ENCODE measurements around the gene STX18.

DNA sequence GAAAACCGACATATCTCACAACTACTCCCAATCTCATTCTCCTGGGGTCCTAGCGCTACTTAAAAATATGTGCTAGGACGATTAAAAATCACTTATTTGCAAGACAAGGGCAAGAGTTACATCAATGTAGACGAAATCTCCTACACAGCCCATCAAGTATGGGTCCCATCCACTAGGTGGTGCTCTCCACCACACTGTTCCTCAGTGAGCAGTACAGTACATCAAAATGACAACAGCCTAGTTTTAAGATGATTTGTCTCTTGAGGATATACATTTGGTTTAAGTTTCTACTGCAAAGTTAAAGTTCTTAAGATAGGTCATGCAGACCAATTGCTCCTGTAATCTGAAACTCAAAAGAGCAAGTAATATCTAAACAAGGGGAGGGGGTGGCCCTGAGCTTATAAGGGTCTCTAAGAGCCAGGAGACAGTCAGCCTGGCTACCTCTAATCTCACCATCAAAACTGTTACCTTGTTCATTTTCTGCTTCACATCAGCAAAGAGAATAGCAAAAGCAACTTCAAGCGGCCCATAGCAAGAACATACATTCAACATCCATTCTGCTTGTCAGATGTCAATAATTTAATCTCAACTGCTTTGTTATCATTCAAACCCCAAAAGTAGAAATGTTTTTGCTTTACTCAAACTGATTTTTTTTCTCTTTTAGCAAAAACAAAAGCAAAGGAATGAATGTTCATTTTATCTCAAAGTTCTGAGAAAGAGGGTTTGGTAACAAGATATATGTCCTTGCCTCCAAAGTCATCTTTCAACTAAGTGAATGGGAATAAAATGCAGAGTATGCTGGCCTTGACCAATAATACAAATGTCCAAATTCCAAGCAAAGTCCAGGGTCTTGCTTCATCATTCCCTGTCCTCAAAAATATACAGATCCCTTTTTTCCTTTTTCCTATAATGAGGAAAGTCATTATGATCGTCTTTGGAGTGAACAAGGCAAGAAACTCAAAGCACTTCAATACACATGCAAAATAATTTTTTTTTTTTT lies 53.1 kb downstream of the STX18 start:
- TF ChIP-seq RAD21 (IDR thresholded peaks at IDR 0.05): peak; percentile 97
- TF ChIP-seq, protein P1, sequence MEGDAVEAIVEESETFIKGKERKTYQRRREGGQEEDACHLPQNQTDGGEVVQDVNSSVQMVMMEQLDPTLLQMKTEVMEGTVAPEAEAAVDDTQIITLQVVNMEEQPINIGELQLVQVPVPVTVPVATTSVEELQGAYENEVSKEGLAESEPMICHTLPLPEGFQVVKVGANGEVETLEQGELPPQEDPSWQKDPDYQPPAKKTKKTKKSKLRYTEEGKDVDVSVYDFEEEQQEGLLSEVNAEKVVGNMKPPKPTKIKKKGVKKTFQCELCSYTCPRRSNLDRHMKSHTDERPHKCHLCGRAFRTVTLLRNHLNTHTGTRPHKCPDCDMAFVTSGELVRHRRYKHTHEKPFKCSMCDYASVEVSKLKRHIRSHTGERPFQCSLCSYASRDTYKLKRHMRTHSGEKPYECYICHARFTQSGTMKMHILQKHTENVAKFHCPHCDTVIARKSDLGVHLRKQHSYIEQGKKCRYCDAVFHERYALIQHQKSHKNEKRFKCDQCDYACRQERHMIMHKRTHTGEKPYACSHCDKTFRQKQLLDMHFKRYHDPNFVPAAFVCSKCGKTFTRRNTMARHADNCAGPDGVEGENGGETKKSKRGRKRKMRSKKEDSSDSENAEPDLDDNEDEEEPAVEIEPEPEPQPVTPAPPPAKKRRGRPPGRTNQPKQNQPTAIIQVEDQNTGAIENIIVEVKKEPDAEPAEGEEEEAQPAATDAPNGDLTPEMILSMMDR (IDR thresholded peaks at IDR 0.05; ENCODE audit: low read depth, low read length, missing input control): peak; percentile 85
- TF ChIP-seq, protein P2, sequence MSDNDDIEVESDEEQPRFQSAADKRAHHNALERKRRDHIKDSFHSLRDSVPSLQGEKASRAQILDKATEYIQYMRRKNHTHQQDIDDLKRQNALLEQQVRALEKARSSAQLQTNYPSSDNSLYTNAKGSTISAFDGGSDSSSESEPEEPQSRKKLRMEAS (IDR thresholded peaks at IDR 0.05): no peak
- no peak for TF ChIP-seq FOXA1 (IDR thresholded peaks at IDR 0.05)
- no peak for TF ChIP-seq SP1 (IDR thresholded peaks at IDR 0.05)

Data from liver (tissue), 3 donors.